Measurements from ENCODE around the gene PHF21B. TPM values are rescaled to one million over a fixed set of nuclear protein-coding genes. Genes with fewer than 3 reads are reported as not detected.

The PHF21B gene
- total RNA-seq, 1 donor from 2014 or later, result 6.7 TPM

DNA sequence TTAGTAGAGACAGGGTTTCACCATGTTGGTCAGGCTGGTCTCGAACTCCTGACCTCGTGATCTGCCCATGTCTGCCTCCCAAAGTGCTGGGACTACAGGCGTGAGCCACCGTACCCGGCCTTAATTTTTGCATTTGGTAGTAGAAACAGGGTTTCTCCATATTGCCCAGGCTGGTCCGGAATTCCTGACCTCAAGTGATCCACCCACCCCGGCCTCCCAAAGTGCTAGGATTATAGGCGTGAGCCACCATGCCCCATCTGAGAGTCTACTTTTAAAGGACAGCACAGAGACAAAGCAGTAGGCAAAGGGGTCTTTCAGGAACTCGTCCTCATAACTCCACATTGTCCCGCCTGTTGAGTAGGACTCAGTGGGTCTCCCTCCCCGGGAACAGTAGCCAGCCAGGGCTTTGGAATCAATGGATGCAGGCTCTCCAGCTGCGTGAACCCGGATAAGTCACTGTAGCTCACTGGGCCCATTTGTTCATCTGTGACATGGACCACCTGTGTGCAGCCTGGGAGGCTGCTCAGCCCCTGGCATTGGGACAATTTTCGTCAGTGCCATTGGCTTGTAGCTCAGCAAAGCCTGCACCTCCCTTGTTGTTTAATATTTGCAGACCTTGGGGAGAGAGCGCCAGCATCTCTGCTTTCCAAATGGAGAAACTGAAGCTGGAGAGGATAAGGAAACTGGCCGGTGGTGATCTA, 171.3 kb downstream of the PHF21B start:
- Mint-ChIP-seq H3K27ac (no peak overlapping the region), H3K9me3 (peaks cover 12% of the 10 kb centered on the region), H3K4me1 (peaks cover 17% of the 10 kb centered on the region), H3K4me3 (no peak overlapping the region), H3K27me3 (ENCODE audit: insufficient read depth, low read depth) (peaks cover 2% of the 10 kb centered on the region), H3K36me3 (no peaks in the 10 kb centered on the region)
- TF ChIP-seq EZH2phosphoT487 (IDR thresholded peaks at IDR 0.05), result no peak
- TF ChIP-seq CTCF (IDR thresholded peaks at IDR 0.05), result no peak
- no peak for TF ChIP-seq EZH2 (IDR thresholded peaks at IDR 0.05)
- H3K4me1 ChIP-seq, result no peaks in the 10 kb centered on the region
- H3F3A ChIP-seq (ENCODE audit: low read depth), result no peaks in the 10 kb centered on the region
- no peaks in the 10 kb centered on the region for H3K27me3 ChIP-seq
- no peak overlapping the region for H3K4me3 ChIP-seq
- no peaks in the 10 kb centered on the region for H4K20me1 ChIP-seq (ENCODE audit: low read depth)
- H3K79me2 ChIP-seq (ENCODE audit: low read depth), result no peaks in the 10 kb centered on the region
- H3K36me3 ChIP-seq, result no peaks in the 10 kb centered on the region
- no peak overlapping the region for H3K27ac ChIP-seq
- no peak overlapping the region for H3K4me2 ChIP-seq
- peaks cover 4% of the 10 kb centered on the region for H3K9me3 ChIP-seq (ENCODE audit: low read depth)
- no peak overlapping the region for H2AFZ ChIP-seq (replicated peaks)
- no peak for DNase-seq (ENCODE audit: low spot score)
- H3K9ac ChIP-seq, result no peak overlapping the region

DNA sequence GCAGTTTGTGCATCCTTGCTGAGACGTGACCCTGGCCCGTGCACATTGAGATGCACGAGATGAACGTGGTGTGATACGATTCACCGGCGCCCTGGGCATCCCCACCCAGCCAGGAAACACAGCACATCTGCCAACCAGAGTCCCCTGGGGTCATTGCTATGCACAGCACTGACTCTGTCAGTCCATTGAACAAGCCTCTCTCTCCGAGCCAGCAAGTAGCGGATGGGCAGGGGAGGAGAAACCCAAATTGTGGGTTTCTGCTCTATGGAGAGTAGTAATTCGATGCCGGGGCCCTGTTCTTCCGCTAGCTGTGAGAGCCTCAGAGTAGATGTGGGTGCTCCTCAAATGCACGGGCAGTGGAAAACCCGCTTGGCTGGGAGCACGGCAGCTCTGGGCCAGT, 172.3 kb downstream of the PHF21B start:
- peaks cover 15% of the 10 kb centered on the region for H3K9me3 Mint-ChIP-seq

DNA sequence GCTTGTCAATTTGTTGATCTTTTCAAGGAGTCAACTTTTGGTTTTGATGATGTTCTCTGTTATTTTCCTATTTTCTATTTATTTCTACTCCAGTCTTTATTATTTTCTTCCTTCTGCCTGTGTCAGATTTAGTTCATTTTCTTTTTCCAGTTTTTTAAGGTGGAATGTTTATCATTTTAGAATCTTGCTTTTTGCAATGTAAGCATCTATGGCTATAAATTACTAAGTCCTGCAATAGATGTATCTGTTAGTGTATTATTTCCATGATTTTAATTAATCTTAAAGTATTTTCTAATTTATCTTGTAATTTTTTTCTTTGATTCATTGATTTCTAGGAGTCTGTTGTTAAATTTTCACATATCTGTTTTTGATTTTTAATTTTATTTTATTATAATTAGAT, 175.7 kb downstream of the PHF21B start:
- Histone ChIP-seq H3K9ac (no peak overlapping the region), H2AFZ (replicated peaks) (no peak overlapping the region), H3F3A (ENCODE audit: low read depth) (no peaks in the 10 kb centered on the region), H3K79me2 (ENCODE audit: low read depth) (no peaks in the 10 kb centered on the region), H3K27me3 (no peaks in the 10 kb centered on the region), H3K4me1 (no peaks in the 10 kb centered on the region), H3K4me2 (no peak overlapping the region), H3K9me3 (ENCODE audit: low read depth) (peaks cover 4% of the 10 kb centered on the region), H4K20me1 (ENCODE audit: low read depth) (no peaks in the 10 kb centered on the region), H3K27ac (no peak overlapping the region), H3K4me3 (no peak overlapping the region), H3K36me3 (no peaks in the 10 kb centered on the region)
- no peak overlapping the region for H3K27ac Mint-ChIP-seq
- no peak overlapping the region for H3K4me3 Mint-ChIP-seq
- peaks cover 5% of the 10 kb centered on the region for H3K4me1 Mint-ChIP-seq
- no peaks in the 10 kb centered on the region for H3K27me3 Mint-ChIP-seq (ENCODE audit: insufficient read depth, low read depth)
- peaks cover 21% of the 10 kb centered on the region for H3K9me3 Mint-ChIP-seq
- TF ChIP-seq EZH2phosphoT487 (IDR thresholded peaks at IDR 0.05) (no peak), CTCF (IDR thresholded peaks at IDR 0.05) (no peak), EZH2 (IDR thresholded peaks at IDR 0.05) (no peak)
- H3K36me3 Mint-ChIP-seq, result no peaks in the 10 kb centered on the region
- DNase-seq (ENCODE audit: low spot score), result no peak

More for the DNA sequence above, 172.3 kb downstream of the PHF21B start:
- no peaks in the 10 kb centered on the region for H3K36me3 Mint-ChIP-seq
- Histone ChIP-seq H3F3A (ENCODE audit: low read depth) (no peaks in the 10 kb centered on the region), H2AFZ (replicated peaks) (no peak overlapping the region), H3K27ac (no peak overlapping the region), H4K20me1 (ENCODE audit: low read depth) (no peaks in the 10 kb centered on the region), H3K79me2 (ENCODE audit: low read depth) (no peaks in the 10 kb centered on the region), H3K27me3 (no peaks in the 10 kb centered on the region), H3K9me3 (ENCODE audit: low read depth) (peaks cover 4% of the 10 kb centered on the region), H3K9ac (no peak overlapping the region), H3K4me3 (no peak overlapping the region), H3K36me3 (no peaks in the 10 kb centered on the region), H3K4me2 (no peak overlapping the region), H3K4me1 (no peaks in the 10 kb centered on the region)
- H3K27ac Mint-ChIP-seq, result no peak overlapping the region
- DNase-seq (ENCODE audit: low spot score), result no peak
- no peak for TF ChIP-seq EZH2 (IDR thresholded peaks at IDR 0.05)
- TF ChIP-seq CTCF (IDR thresholded peaks at IDR 0.05), result no peak
- no peak for TF ChIP-seq EZH2phosphoT487 (IDR thresholded peaks at IDR 0.05)
- peaks cover 17% of the 10 kb centered on the region for H3K4me1 Mint-ChIP-seq
- no peak overlapping the region for H3K4me3 Mint-ChIP-seq
- H3K27me3 Mint-ChIP-seq (ENCODE audit: insufficient read depth, low read depth), result peaks cover 2% of the 10 kb centered on the region

All from neural progenitor cell (in vitro differentiated cells).